GM12878 (cell line): Measurements from ENCODE around the gene MIEN1. TPM values are rescaled to one million over a fixed set of nuclear protein-coding genes. Genes with fewer than 3 reads are reported as not detected.

Experiments used
- ATAC-seq: fragments of 200-7000 bp; cut with Tn5 transposase; 3 replicates; pipeline ENCODE4 v1.9.1; 2020; ENCODE audit warnings: mild to moderate bottlenecking, moderate library complexity
- BruUV-seq: library from RNA; stranded (reverse); fragments of 400-500 nt; replicated peaks from 2 replicates; lab custom pipeline; 2021; lab: Mats Ljungman, UMichigan
- CTCF ChIA-PET: fragments of 300-600 bp; sonication (Branson Sonifier 250); formaldehyde crosslinking; extraction: SDS; loops from one replicate; lab custom pipeline; 2021; ENCODE audit warnings: inconsistent platforms; lab: Yijun Ruan, JAX
- POLR2A ChIA-PET: fragments of 350-600 bp; formaldehyde crosslinking; extraction: SDS; loops from one replicate; lab custom pipeline; 2021; ENCODE audit warnings: inconsistent platforms; lab: Charles Lee
- RAD21 ChIA-PET: fragments of 300-600 bp; sonication (Branson Sonifier 250); formaldehyde crosslinking; loops from one replicate; lab custom pipeline; 2023; ENCODE audit warnings: antibody characterized with exemption; ENCODE audit not compliant: unreplicated experiment; lab: Charles Lee
- SMC1A ChIA-PET: fragments of 300-600 bp; sonication (Branson Sonifier 250); formaldehyde crosslinking; loops from one replicate; lab custom pipeline; 2023; ENCODE audit not compliant: unreplicated experiment, uncharacterized antibody; lab: Charles Lee
- DNase-seq: peaks from one replicate; pipeline ENCODE4 v3.0.0-alpha.2; 2011; ENCODE audit warnings: low read depth, low spot score
- FAIRE-seq: peaks from 3 replicates; lab custom pipeline; 2011; peaks lifted over from hg19 to GRCh38; lab: Jason Lieb, UNC
- H2AFZ ChIP-seq: 2 replicates; pipeline ENCODE4 v1.6.0; 2011; ENCODE audit warnings: low read depth, low read length, control low read depth; ENCODE audit not compliant: control insufficient read depth
- H3K27ac ChIP-seq: 2 replicates; pipeline ENCODE4 v1.5.1; 2011; ENCODE audit warnings: control low read depth; ENCODE audit not compliant: control insufficient read depth, insufficient read depth
- H3K27me3 ChIP-seq, 2 experiments: replicated peaks in 1 of 2; 2 replicates each; pipeline versions ENCODE4 v1.6.0 to v1.6.1; 2011; ENCODE audit warnings: low read length in 1 of 2; ENCODE audit not compliant: control insufficient read depth in 2 of 2, insufficient read depth in 2 of 2
- H3K36me3 ChIP-seq, 2 experiments: 2 replicates each; pipeline ENCODE4 v1.5.1; 2011; ENCODE audit warnings: low read length in 1 of 2; ENCODE audit not compliant: control insufficient read depth in 2 of 2, insufficient read depth in 2 of 2
- H3K4me1 ChIP-seq: 2 replicates; pipeline ENCODE4 v1.6.1; 2011; ENCODE audit warnings: mild to moderate bottlenecking, low read length, moderate library complexity, mixed read lengths; ENCODE audit not compliant: control insufficient read depth, insufficient read depth
- H3K4me2 ChIP-seq: 2 replicates; pipeline ENCODE4 v1.6.0; 2011; ENCODE audit warnings: control low read depth; ENCODE audit not compliant: control insufficient read depth, insufficient read depth
- H3K4me3 ChIP-seq: fragments of 200-600 bp; sonication (generic); 2 replicates; pipeline ENCODE4 v1.5.1; 2016
- H3K79me2 ChIP-seq: 2 replicates; pipeline ENCODE4 v1.6.0; 2011; ENCODE audit warnings: low read length; ENCODE audit not compliant: control insufficient read depth, insufficient read depth
- H3K9ac ChIP-seq: 2 replicates; pipeline ENCODE4 v1.8.0; 2011; ENCODE audit warnings: low read length, control low read depth, mixed read lengths; ENCODE audit not compliant: control insufficient read depth, insufficient read depth
- H3K9me3 ChIP-seq: replicated peaks from 3 replicates; pipeline ENCODE4 v1.5.1; 2011; ENCODE audit warnings: mild to moderate bottlenecking, low read length; ENCODE audit not compliant: control insufficient read depth, insufficient read depth
- H4K20me1 ChIP-seq: 2 replicates; pipeline ENCODE4 v1.6.0; 2011; ENCODE audit not compliant: control insufficient read depth, insufficient read depth
- FOXK2 ChIP-seq: fragments of 450-650 bp; IDR thresholded peaks from 2 replicates; pipeline ENCODE4 v1.6.1; 2017; ENCODE audit warnings: mild to moderate bottlenecking, moderate library complexity
- KDM1A ChIP-seq: fragments of 200-600 bp; sonication (generic); IDR thresholded peaks from 2 replicates; pipeline ENCODE4 v1.6.1; 2016; ENCODE audit warnings: borderline replicate concordance
- MYB ChIP-seq: fragments of 150-350 bp; IDR thresholded peaks from 2 replicates; pipeline ENCODE4 v1.6.1; 2014; ENCODE audit warnings: mild to moderate bottlenecking, low read depth, low read length, borderline replicate concordance
- MYC ChIP-seq: IDR thresholded peaks from 2 replicates; pipeline ENCODE4 v1.6.1; 2011; ENCODE audit warnings: mild to moderate bottlenecking, low read length, moderate library complexity, inconsistent platforms; ENCODE audit not compliant: insufficient read depth, insufficient replicate concordance, insufficient read length, severe bottlenecking
- NFIC ChIP-seq: IDR thresholded peaks from 2 replicates; pipeline ENCODE4 v1.6.1; 2012; ENCODE audit warnings: low read depth, mild to moderate bottlenecking, inconsistent platforms, low read length, moderate library complexity
- NR2C1 ChIP-seq: fragments of 450-650 bp; IDR thresholded peaks from 2 replicates; pipeline ENCODE4 v1.6.1; 2017; ENCODE audit warnings: antibody characterized with exemption, mild to moderate bottlenecking, moderate library complexity
- NR2C2 ChIP-seq: IDR thresholded peaks from 2 replicates; pipeline ENCODE4 v1.6.1; 2011; ENCODE audit warnings: borderline replicate concordance, low read depth; ENCODE audit not compliant: control insufficient read depth, insufficient read length
- POLR2AphosphoS5 ChIP-seq: IDR thresholded peaks from 2 replicates; pipeline ENCODE4 v1.6.1; 2011; ENCODE audit warnings: mild to moderate bottlenecking, low read length, inconsistent platforms
- POU2F2 ChIP-seq: IDR thresholded peaks from 3 replicates; pipeline ENCODE4 v1.6.1; 2011; ENCODE audit warnings: low read depth, mild to moderate bottlenecking, low read length, borderline replicate concordance
- RUNX3 ChIP-seq: IDR thresholded peaks from 2 replicates; pipeline ENCODE4 v1.6.1; 2012; ENCODE audit warnings: low read length, inconsistent platforms
- SP1 ChIP-seq: IDR thresholded peaks from one replicate; pipeline ENCODE4 v1.6.1; 2011; ENCODE audit warnings: low read depth, low read length
- TBL1XR1 ChIP-seq: IDR thresholded peaks from 2 replicates; pipeline ENCODE4 v1.6.1; 2012; ENCODE audit warnings: low read depth, low read length, improper control_type of control experiment
- YY1 ChIP-seq: IDR thresholded peaks from 2 replicates; pipeline ENCODE4 v1.6.1; 2011; ENCODE audit warnings: low read depth, mild to moderate bottlenecking, low read length
- ZNF622 ChIP-seq: fragments of 450-650 bp; IDR thresholded peaks from 2 replicates; pipeline ENCODE4 v1.6.1; 2017; ENCODE audit warnings: mild to moderate bottlenecking, inconsistent platforms
- WGBS: methylation state at CpG from one replicate; pipeline ENCODE4 v1.1.6; 2016; ENCODE audit warnings: low lambda C conversion rate; ENCODE audit not compliant: insufficient replicate concordance, insufficient coverage; ENCODE audit errors: missing lambda C conversion rate; 5-methylcytosine and 5-hydroxymethylcytosine counted together
- in situ Hi-C: fragments of 300-500 bp; cut with MboI; formaldehyde crosslinking; loops from 9 replicates; pipeline ENCODE4 v1.14.3; 2018; ENCODE audit warnings: mixed read lengths
- intact Hi-C: fragments of 100-400 bp; cut with micrococcal nuclease; formaldehyde crosslinking; loops from one replicate; pipeline ENCODE4 v1.14.2; 2022; ENCODE audit not compliant: unreplicated experiment
- polyA plus RNA-seq, 11 experiments: library from polyadenylated mRNA; depleted of rRNA in 4 of 11; unstranded in 6 of 11; stranded (reverse) in 5 of 11; fragments of >200 nt; fragmentation: Nextera tagmentation in 4 of 11; fragmentation: Illumina TruSeq in 1 of 11; extraction: Ambion mirVana in 4 of 11; extraction: Trizol in 1 of 11; gene quantifications; 1 replicate in 1 of 11; 2 replicates in 10 of 11; pipeline versions ENCODE4 v1.2.1 to v1.2.3, GENCODE V29; 2011 to 2016; ENCODE audit warnings: inconsistent platforms in 2 of 11, missing spikeins in 2 of 11, low read depth in 1 of 11
- total RNA-seq, 4 experiments: library from RNA; depleted of rRNA in 3 of 4; stranded (reverse); fragments of >200 nt in 3 of 4; fragmentation: Illumina TruSeq in 1 of 4; extraction: Trizol in 1 of 4; gene quantifications; 2 replicates each; pipeline versions ENCODE4 v1.2.1 to v1.2.3, GENCODE V29; 2013 to 2021
- TF ChIP-seq, protein P1 (sequence below): IDR thresholded peaks from 2 replicates; pipeline ENCODE4 v1.6.1; 2011; ENCODE audit warnings: mild to moderate bottlenecking, low read depth, low read length, moderate library complexity; ENCODE audit not compliant: insufficient replicate concordance

MIEN1 gene
- total and polyA plus RNA-seq, 10 of the 15 experiments (the other 5 are each of a cell fraction or from before 2014, with no cell fraction given): 24.9 to 89.1 (median 47.7) TPM

DNA sequence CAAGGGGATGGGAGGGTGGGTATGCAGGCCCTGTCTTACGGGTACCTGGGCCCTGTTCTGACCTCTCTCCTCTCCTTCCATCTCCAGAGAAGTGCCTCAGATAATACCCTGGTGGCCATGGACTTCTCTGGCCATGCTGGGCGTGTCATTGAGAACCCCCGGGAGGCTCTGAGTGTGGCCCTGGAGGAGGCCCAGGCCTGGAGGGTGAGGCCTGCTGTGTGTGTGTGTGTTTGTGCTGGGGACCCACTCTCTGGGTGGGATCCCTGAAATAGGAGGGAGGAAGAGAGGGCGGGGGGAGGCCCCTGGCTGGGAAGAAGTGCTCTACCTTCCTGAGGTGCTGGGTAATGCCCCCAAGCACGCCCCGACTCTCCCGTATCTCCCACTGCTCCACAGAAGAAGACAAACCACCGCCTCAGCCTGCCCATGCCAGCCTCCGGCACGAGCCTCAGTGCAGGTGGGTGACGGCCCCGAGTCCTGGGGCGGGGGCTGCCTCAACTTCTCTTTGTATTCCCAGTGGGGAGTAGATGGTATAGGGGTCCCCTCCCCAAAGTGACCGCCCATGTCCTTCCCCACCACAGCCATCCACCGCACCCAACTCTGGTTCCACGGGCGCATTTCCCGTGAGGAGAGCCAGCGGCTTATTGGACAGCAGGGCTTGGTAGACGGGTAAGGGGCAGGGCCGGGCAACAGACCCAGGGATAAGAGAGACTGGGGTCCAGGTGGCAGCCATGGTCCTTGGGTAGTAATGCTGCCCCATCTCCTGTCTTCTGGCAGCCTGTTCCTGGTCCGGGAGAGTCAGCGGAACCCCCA, 15.2 kb upstream of the MIEN1 start:
- Histone ChIP-seq H3K79me2 (no peaks in the 10 kb centered on the region), H2AFZ (no peak overlapping the region), H3K4me1 (no peaks in the 10 kb centered on the region), H3K4me3 (no peak overlapping the region), H3K27me3 (no peaks in the 10 kb centered on the region; a peak in 2 of 4 replicates), H3K4me2 (no peak overlapping the region), H3K36me3 (no peaks in the 10 kb centered on the region), H3K27ac (no peak overlapping the region), H4K20me1 (no peaks in the 10 kb centered on the region), H3K9me3 (no peaks in the 10 kb centered on the region), H3K9ac (no peak overlapping the region)
- WGBS: 62% methylated on average over 22 of the region's 23 CpGs
- CTCF ChIA-PET: interaction anchor here (0.7 to 1.4 kb wide), 4 partner anchors 7 to 124 kb away, joined by 3 to 4 read pairs (median 3); no protein-coding TSS in a partner anchor
- POLR2A ChIA-PET: interaction anchor here (0.6 to 0.7 kb wide), 2 partner anchors 17 to 58 kb away, joined by 3 to 4 read pairs; no protein-coding TSS in a partner anchor
- SMC1A ChIA-PET: interaction anchor here (1.6 kb wide), 1 partner anchor 47 kb away, joined by 3 read pairs; no protein-coding TSS in a partner anchor
- TF ChIP-seq NR2C2 (no peak), TBL1XR1 (no peak), YY1 (no peak), NR2C1 (no peak)
- RAD21 ChIA-PET: no interaction called here
- ATAC-seq (no peak), DNase-seq (no peak), FAIRE-seq (no peak)
- in situ Hi-C loops: no loop called here
- intact Hi-C loops: no loop called here
- BruUV-seq: no TSS peak

DNA sequence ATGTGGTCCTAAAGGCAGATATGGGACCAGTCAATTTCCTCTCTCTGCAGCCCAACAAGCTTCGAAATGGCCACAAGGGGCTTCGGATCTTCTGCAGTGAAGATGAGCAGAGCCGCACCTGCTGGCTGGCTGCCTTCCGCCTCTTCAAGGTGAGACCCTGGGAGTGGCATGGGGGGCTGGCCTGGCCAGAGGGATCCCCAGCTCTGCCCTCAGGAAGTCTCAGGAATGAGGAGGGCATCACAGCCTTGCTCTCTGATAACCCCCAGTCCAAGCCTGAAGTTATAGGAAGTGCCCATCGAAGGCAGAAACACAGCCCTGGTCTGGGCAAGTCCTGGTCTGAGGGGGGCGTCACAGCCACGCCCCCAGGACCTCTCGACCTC, 14.5 kb upstream of the MIEN1 start:
- no TSS peak for BruUV-seq
- no peaks in the 10 kb centered on the region; a peak in 2 of 4 replicates for H3K27me3 ChIP-seq
- H3K36me3 ChIP-seq: no peaks in the 10 kb centered on the region
- FAIRE-seq: no peak
- intact Hi-C loops: no loop called here
- no peak overlapping the region for H3K27ac ChIP-seq
- no peaks in the 10 kb centered on the region for H3K9me3 ChIP-seq
- RAD21 ChIA-PET: no interaction called here
- H4K20me1 ChIP-seq: no peaks in the 10 kb centered on the region
- ATAC-seq: 0 out of 3 replicates have a peak, but pooled peaks have one; percentile 23
- H3K79me2 ChIP-seq: no peaks in the 10 kb centered on the region
- in situ Hi-C loops: no loop called here
- SMC1A ChIA-PET: interaction anchor here (0.6 to 1.6 kb wide), 2 partner anchors 13 to 48 kb away, joined by 3 to 4 read pairs; no protein-coding TSS in a partner anchor
- no peak overlapping the region for H3K4me3 ChIP-seq
- no peaks in the 10 kb centered on the region for H3K4me1 ChIP-seq
- DNase-seq: no peak
- 31% methylated on average over 8 of the region's 8 CpGs for WGBS
- CTCF ChIA-PET: interaction anchor here (1.2 to 1.4 kb wide), 3 partner anchors 8 to 123 kb away, joined by 3 to 4 read pairs (median 3); no protein-coding TSS in a partner anchor
- H3K9ac ChIP-seq: no peak overlapping the region
- H2AFZ ChIP-seq: no peak overlapping the region
- POLR2A ChIA-PET: interaction anchor here (0.6 kb wide), 1 partner anchor 59 kb away, joined by 4 read pairs; no protein-coding TSS in a partner anchor
- H3K4me2 ChIP-seq: no peak overlapping the region
- TF ChIP-seq, protein P1, sequence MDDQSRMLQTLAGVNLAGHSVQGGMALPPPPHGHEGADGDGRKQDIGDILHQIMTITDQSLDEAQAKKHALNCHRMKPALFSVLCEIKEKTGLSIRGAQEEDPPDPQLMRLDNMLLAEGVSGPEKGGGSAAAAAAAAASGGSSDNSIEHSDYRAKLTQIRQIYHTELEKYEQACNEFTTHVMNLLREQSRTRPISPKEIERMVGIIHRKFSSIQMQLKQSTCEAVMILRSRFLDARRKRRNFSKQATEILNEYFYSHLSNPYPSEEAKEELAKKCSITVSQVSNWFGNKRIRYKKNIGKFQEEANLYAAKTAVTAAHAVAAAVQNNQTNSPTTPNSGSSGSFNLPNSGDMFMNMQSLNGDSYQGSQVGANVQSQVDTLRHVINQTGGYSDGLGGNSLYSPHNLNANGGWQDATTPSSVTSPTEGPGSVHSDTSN: no peak
- TF ChIP-seq FOXK2 (no peak), NFIC (no peak), MYB (no peak), POU2F2 (no peak), MYC (no peak), RUNX3 (no peak), POLR2AphosphoS5 (no peak), SP1 (no peak), KDM1A (no peak), ZNF622 (no peak)
